Measurements from ENCODE around the gene ABR.
"Not testable (repeated sequence)": the region's sequence is repeated elsewhere in the genome, so short reads cannot be mapped to it uniquely, and the experiment has no call there.

The ABR gene

DNA sequence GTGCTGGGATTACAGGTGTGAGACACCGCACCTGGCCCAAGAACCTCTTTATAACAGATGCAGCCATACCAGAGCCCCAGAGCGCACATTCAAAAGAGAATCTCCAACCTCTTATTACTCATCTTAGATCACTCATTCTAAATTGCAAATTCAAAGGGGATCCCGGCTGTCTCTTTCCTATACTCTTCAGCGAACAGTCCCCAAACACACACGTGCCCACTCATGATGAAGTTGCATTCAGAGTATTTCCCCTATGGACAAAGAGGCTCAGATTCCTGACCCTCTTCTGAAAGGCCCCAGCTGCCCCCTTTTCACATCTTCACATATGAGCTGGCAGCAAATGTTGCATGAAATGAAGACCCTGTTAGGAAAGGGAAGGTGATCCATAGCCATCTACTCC is 22.5 kb upstream of the ABR start:
- in situ Hi-C loops (cut with MboI; ENCODE audit: low sequenced_read_pairs), result no loop called here

DNA sequence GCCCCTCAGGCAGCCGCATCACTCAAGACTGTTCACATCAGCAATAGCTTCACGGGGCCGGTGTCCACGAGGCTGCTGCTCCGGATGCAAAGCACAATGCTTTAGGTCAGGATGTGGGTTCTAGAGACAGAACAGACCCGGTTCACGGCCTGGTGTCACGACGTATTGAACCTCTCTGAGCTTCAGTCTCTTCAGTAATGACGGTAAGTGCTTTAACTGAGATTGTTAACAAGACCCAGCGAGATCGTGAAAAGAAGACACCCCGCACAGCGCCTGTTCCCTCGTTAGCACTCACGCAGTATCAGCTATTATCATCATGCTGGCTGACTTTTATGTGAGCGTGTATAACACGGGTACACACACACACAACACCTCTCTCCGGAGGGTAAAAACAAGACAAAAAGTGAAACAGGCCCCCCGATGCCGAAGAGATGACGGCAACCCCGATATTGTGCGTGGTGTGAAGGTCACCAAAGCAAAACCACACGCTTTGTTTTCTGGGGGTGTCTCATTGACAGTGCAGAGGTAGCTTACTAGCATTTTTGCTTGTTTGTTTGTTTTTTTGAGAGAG is 21.4 kb upstream of the ABR start:
- in situ Hi-C loops (cut with MboI; ENCODE audit: low sequenced_read_pairs), result no loop called here

GRCh38 chr17:1199271-1199743 is 19.5 kb upstream of the ABR start:
- in situ Hi-C loops (cut with MboI; ENCODE audit: low sequenced_read_pairs), result not testable (repeated sequence)

- in situ Hi-C loops (cut with MboI; ENCODE audit: low sequenced_read_pairs), result no loop called here
Measured at GRCh38 chr17:1197781-1198490, 18.2 kb upstream of the ABR start.

- in situ Hi-C loops (cut with MboI; ENCODE audit: low sequenced_read_pairs), result no loop called here
Measured at GRCh38 chr17:1197379-1197778, 17.6 kb upstream of the ABR start.

GRCh38 chr17:1196946-1197345 is 17.2 kb upstream of the ABR start:
- in situ Hi-C loops (cut with MboI; ENCODE audit: low sequenced_read_pairs), result no loop called here

DNA sequence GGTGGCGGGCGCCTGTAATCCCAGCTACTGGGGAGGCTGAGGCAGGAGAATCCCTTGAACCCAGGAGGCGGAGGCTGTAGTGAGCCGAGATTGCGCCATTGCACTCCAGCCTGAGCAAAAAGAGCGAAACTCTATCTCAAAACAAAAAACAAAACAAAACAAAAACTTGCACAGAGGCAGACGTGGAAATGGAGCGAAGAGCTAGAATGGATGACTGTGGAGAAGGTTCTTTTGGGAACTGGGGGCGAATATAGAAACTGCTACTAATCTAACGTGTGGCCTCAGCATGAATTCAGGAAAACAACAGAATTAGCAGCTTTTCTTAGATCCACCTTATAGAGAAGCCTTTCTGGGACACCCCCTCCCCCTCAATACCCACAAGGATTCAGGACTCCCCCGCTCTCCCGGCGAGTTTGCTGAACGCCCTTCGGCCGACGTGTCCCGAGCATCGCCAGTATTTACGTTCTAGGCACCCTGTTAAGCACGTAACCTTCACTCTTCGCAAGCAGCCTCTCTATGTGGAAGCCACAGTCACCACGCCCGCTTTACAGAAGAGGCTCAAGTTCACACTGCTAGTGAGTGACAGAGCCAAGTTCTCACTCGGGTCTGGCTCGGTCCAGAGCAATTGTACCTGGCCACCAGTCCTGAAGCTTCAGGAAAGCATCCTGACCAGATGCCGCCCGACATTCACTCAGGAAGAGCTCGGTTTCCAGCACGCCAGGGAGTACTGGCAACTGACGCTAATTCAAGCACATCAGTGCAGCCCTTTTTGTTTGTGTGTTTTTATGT is 13.3 kb upstream of the ABR start:
- in situ Hi-C loops (cut with MboI; ENCODE audit: low sequenced_read_pairs), result no loop called here

- in situ Hi-C loops (cut with MboI; ENCODE audit: low sequenced_read_pairs), result no loop called here
Measured at GRCh38 chr17:1190751-1191331, 11.1 kb upstream of the ABR start.

- in situ Hi-C loops (cut with MboI; ENCODE audit: low sequenced_read_pairs), result no loop called here
Measured at GRCh38 chr17:1188812-1189504, 9.2 kb upstream of the ABR start.

DNA sequence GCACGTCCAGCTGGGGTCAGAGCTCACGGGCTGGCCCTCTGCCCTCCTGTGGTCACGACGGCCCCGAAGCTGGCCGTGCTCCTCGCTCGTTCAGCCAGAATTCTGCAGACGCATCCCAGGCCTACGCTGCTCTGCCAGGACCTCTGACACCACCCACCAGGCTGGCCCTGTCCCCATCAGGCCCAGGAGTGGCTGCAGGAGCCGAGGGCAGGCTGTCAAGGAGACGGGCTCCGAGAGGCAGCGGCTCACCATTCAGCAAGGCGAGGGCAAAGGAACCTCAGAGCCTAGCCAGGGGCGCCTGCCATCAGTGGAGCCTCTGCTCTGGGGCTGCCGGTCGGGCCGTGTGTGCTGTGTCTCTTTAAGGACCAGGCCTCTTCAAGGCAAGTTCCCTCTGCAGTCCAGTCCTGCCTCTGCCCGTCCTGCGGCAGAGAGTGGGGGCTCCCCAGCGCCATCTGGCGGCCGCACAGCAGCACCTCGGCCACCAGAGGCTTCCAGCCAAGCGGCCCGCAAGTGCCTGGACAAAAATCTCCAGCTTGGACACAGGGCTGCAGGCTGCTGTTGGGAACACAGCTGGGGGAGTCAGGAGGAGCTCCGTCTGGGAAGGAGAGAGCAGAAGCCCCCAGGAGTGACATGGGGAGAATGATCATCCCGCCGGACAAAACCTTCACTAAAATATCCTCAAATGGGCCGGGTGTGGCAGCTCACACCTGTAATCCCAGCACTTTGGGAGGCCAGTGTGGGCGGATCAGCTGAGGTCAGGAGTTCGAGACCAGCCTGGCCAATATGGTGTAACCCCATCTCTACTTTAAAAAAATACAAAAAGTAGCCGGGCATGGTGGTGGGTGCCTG is 7.4 kb upstream of the ABR start:
- in situ Hi-C loops (cut with MboI; ENCODE audit: low sequenced_read_pairs), result no loop called here

- in situ Hi-C loops (cut with MboI; ENCODE audit: low sequenced_read_pairs), result no loop called here
Measured at GRCh38 chr17:1186214-1186820, 6.5 kb upstream of the ABR start.

- in situ Hi-C loops (cut with MboI; ENCODE audit: low sequenced_read_pairs), result no loop called here
Measured at GRCh38 chr17:1183171-1183873, 3.5 kb upstream of the ABR start.

- in situ Hi-C loops (cut with MboI; ENCODE audit: low sequenced_read_pairs), result no loop called here
Measured at GRCh38 chr17:1182811-1183170, 3.0 kb upstream of the ABR start.

GRCh38 chr17:1181753-1182137 is 2.0 kb upstream of the ABR start:
- in situ Hi-C loops (cut with MboI; ENCODE audit: low sequenced_read_pairs), result no loop called here

DNA sequence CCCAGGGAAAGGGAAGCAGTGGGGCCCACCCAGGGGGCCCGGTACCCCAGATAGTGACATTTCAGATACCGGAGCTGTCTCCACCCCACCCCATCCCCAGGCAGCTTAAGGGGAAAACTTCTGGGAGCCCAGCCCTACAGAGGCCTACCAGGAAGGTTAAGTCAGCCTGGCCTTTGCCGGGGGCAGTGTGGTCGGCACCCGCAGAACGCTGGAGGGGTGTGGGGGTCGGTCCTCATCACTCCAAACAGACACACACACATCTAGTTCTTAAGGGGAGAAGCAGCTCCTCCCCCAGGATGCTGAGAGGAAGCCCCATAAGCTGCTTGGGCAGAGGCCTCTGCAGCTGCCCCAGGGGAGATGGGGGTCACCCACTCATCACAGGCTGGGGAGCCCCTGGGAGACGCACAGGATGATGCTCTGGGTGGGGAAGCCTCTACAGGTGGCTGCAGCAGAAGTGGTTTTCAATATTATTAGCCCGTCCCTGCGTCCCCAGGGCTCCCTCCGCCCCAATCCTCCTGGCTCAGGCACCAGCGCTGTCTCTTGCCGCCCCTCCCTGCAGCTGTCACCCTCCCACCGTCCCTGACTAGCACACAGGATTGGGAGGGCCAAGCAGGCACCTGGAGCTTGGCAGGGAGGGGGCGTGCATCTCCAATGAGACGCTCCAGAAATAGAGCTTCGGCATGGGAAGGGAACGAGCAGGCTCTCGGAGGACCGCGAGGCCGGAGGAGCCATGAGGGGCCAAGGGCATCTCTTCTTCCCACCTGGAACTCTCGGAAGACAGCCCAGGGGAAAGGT is 1.4 kb upstream of the ABR start:
- in situ Hi-C loops (cut with MboI; ENCODE audit: low sequenced_read_pairs), result no loop called here

- in situ Hi-C loops (cut with MboI; ENCODE audit: low sequenced_read_pairs), result no loop called here
Measured at GRCh38 chr17:1179112-1179817, 516 bp downstream of the ABR start.

DNA sequence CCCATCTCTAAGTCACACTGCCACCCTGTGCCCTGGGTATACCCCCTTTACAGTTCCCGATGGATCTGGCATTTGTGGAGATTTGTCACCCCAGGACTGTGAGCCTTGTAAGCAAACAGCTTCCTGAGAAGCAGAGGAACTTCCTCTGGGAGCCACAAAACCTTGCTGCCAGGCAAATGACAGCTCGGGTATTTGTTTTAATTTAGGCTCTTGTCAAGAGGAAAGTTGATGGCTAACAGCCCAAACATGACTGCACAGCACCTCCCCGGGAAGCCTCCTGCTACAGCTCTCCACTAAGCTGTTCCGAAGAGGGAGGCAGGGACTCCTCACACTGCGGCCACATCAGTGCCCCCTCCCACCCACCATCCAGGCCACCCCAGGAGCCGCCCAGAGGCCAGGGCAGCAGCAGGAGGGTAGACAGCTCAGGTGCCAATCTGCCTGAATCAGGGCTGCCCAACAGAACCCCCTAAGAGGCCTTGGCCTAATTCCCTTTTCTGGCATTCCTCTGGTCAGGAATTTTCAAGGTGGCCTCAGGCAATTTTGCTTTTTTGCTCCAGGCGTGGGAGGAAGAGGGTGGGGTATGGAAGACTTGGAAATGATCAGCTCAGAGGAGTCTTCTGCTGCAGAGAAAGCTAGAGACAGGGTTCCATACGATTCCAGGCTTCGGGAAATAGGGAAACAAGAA is 2.6 kb downstream of the ABR start:
- in situ Hi-C loops (cut with MboI; ENCODE audit: low sequenced_read_pairs), result no loop called here
